ENCODE data around the gene NDUFV2. TPM values are rescaled to one million over a fixed set of nuclear protein-coding genes. Genes with fewer than 3 reads are reported as not detected.
A peak's percentile ranks its signal among the peaks of the same experiment; 100 is the strongest.

NDUFV2 gene
- total and polyA plus RNA-seq, 2 of the 13 experiments (the other 11 are each of a cell fraction or from before 2014, with no cell fraction given), result 216 to 299 TPM

DNA sequence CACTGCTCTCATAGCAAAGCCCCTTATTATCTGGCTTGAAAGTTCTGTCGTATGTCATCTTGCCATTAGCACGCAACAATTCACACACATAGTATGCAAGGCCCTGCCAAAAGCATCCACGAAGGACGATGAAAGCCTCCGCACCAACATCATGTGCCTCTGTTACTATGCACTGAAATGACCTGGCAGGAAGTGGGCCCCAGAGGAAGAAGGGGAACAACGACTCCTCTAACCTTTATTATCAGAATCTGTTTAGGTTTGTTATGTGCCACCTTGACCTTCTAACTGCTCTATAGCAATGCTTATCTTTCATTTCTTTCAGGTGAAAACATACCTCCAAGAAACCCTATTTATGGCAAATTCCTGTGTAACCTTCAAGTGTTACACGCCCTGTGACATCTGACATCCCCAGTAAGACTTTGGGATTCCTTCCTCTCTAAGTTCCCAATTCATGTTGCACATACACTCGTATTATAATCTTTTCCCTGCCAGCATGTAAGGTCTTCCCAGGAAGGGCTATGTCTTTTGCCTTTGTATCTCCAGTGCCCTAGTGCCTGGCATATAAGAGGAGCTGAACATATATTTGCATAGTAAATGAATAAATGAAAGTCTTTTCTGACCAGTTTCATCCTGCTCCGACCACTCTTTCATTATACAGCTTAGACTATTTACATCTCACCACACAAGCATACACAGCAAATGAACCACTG, 7.0 kb upstream of the NDUFV2 start (continued):
- TF ChIP-seq ZNF720 (CRISPR knock-in tag; IDR thresholded peaks at IDR 0.05) (no peak), MEIS2 (CRISPR knock-in tag; IDR thresholded peaks at IDR 0.05) (no peak), KDM5A (IDR thresholded peaks at IDR 0.05; ENCODE audit: borderline replicate concordance, low read length) (no peak), ZNF207 (IDR thresholded peaks at IDR 0.05; ENCODE audit: borderline replicate concordance) (no peak), HNRNPH1 (optimal IDR thresholded peaks at IDR 0.05; ENCODE audit: low read depth, low read length) (no peak), SRSF1 (optimal IDR thresholded peaks at IDR 0.05; ENCODE audit: low read depth, low read length) (no peak), NFIB (CRISPR knock-in tag; IDR thresholded peaks at IDR 0.05; ENCODE audit: borderline replicate concordance) (no peak), TCF7 (IDR thresholded peaks at IDR 0.05; ENCODE audit: low read depth) (peak; percentile 76; the same call in 1 of the 2 replicates), SRSF9 (IDR thresholded peaks at IDR 0.05; ENCODE audit: borderline replicate concordance, insufficient read depth, low read depth, low read length, poor library complexity, severe bottlenecking) (no peak), ATAD3A (CRISPR knock-in tag; IDR thresholded peaks at IDR 0.05) (no peak), ZNF12 (CRISPR knock-in tag; IDR thresholded peaks at IDR 0.05) (no peak)
- TF ChIP-seq, protein P1, sequence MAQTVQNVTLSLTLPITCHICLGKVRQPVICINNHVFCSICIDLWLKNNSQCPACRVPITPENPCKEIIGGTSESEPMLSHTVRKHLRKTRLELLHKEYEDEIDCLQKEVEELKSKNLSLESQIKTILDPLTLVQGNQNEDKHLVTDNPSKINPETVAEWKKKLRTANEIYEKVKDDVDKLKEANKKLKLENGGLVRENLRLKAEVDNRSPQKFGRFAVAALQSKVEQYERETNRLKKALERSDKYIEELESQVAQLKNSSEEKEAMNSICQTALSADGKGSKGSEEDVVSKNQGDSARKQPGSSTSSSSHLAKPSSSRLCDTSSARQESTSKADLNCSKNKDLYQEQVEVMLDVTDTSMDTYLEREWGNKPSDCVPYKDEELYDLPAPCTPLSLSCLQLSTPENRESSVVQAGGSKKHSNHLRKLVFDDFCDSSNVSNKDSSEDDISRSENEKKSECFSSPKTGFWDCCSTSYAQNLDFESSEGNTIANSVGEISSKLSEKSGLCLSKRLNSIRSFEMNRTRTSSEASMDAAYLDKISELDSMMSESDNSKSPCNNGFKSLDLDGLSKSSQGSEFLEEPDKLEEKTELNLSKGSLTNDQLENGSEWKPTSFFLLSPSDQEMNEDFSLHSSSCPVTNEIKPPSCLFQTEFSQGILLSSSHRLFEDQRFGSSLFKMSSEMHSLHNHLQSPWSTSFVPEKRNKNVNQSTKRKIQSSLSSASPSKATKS (CRISPR knock-in tag; IDR thresholded peaks at IDR 0.05), result no peak
- TF ChIP-seq, protein P2, sequence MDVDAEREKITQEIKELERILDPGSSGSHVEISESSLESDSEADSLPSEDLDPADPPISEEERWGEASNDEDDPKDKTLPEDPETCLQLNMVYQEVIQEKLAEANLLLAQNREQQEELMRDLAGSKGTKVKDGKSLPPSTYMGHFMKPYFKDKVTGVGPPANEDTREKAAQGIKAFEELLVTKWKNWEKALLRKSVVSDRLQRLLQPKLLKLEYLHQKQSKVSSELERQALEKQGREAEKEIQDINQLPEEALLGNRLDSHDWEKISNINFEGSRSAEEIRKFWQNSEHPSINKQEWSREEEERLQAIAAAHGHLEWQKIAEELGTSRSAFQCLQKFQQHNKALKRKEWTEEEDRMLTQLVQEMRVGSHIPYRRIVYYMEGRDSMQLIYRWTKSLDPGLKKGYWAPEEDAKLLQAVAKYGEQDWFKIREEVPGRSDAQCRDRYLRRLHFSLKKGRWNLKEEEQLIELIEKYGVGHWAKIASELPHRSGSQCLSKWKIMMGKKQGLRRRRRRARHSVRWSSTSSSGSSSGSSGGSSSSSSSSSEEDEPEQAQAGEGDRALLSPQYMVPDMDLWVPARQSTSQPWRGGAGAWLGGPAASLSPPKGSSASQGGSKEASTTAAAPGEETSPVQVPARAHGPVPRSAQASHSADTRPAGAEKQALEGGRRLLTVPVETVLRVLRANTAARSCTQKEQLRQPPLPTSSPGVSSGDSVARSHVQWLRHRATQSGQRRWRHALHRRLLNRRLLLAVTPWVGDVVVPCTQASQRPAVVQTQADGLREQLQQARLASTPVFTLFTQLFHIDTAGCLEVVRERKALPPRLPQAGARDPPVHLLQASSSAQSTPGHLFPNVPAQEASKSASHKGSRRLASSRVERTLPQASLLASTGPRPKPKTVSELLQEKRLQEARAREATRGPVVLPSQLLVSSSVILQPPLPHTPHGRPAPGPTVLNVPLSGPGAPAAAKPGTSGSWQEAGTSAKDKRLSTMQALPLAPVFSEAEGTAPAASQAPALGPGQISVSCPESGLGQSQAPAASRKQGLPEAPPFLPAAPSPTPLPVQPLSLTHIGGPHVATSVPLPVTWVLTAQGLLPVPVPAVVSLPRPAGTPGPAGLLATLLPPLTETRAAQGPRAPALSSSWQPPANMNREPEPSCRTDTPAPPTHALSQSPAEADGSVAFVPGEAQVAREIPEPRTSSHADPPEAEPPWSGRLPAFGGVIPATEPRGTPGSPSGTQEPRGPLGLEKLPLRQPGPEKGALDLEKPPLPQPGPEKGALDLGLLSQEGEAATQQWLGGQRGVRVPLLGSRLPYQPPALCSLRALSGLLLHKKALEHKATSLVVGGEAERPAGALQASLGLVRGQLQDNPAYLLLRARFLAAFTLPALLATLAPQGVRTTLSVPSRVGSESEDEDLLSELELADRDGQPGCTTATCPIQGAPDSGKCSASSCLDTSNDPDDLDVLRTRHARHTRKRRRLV (CRISPR knock-in tag; IDR thresholded peaks at IDR 0.05), result no peak
- TF ChIP-seq, protein P3, sequence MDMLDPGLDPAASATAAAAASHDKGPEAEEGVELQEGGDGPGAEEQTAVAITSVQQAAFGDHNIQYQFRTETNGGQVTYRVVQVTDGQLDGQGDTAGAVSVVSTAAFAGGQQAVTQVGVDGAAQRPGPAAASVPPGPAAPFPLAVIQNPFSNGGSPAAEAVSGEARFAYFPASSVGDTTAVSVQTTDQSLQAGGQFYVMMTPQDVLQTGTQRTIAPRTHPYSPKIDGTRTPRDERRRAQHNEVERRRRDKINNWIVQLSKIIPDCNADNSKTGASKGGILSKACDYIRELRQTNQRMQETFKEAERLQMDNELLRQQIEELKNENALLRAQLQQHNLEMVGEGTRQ (IDR thresholded peaks at IDR 0.05; ENCODE audit: low read depth, low read length), result 0 out of 2 replicates have a peak, but pooled peaks have one; percentile 30
- TF ChIP-seq, protein P3 (CRISPR knock-in tag; IDR thresholded peaks at IDR 0.05; ENCODE audit: borderline replicate concordance), result no peak
- TF ChIP-seq, protein P4, sequence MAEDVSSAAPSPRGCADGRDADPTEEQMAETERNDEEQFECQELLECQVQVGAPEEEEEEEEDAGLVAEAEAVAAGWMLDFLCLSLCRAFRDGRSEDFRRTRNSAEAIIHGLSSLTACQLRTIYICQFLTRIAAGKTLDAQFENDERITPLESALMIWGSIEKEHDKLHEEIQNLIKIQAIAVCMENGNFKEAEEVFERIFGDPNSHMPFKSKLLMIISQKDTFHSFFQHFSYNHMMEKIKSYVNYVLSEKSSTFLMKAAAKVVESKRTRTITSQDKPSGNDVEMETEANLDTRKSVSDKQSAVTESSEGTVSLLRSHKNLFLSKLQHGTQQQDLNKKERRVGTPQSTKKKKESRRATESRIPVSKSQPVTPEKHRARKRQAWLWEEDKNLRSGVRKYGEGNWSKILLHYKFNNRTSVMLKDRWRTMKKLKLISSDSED (CRISPR knock-in tag; IDR thresholded peaks at IDR 0.05), result no peak
